Activated T-helper 2 cell treated with anti-CD3 and anti-CD28 coated beads, Interferon-gamma antibody, Interleukin-2, Interleukin-4, amounts not matched to agents 10 μg/mL and 5 μg/mL and 100 μg/mL, durations not matched to agents 14 hours and 24 hours and 36 hours (primary cell): Measurements from ENCODE around the gene CTAGE6. TPM values are rescaled to one million over a fixed set of nuclear protein-coding genes. Genes with fewer than 3 reads are reported as not detected.
"Not testable (repeated sequence)": the region's sequence is repeated elsewhere in the genome, so short reads cannot be mapped to it uniquely, and the experiment has no call there.

Experiments
- DNase-seq: peaks from one replicate; pipeline ENCODE4 v3.0.0; 2021; ENCODE audit warnings: low spot score
- H3K27ac Mint-ChIP-seq: one replicate; pipeline ENCODE4 v1.8.0; 2021; ENCODE audit warnings: mixed read lengths
- H3K27me3 Mint-ChIP-seq: one replicate; pipeline ENCODE4 v1.8.0; 2021; ENCODE audit warnings: low read depth, mixed read lengths
- H3K36me3 Mint-ChIP-seq: one replicate; pipeline ENCODE4 v1.8.0; 2021; ENCODE audit warnings: low read depth, mixed read lengths
- H3K4me1 Mint-ChIP-seq: one replicate; pipeline ENCODE4 v1.8.0; 2021; ENCODE audit warnings: low read depth, mixed read lengths
- H3K4me3 Mint-ChIP-seq: one replicate; pipeline ENCODE4 v1.8.0; 2021; ENCODE audit warnings: low read depth, mild to moderate bottlenecking, moderate library complexity, mixed read lengths
- H3K9me3 Mint-ChIP-seq: one replicate; pipeline ENCODE4 v1.8.0; 2021; ENCODE audit warnings: mixed read lengths
- intact Hi-C: fragments of 100-400 bp; cut with micrococcal nuclease; formaldehyde crosslinking; loops from one replicate; pipeline ENCODE4 v1.15.1; 2023
- total RNA-seq: library from RNA; stranded (reverse); gene quantifications from 2 replicates; pipeline ENCODE4 v1.2.3, GENCODE V29; 2022

Gene CTAGE6
- total RNA-seq, 1 donor from 2014 or later: 0.78 TPM

- peaks cover 21% of the 10 kb centered on the region for H3K36me3 Mint-ChIP-seq
- intact Hi-C loops, H3K27ac Mint-ChIP-seq, H3K27me3 Mint-ChIP-seq, H3K4me3 Mint-ChIP-seq, H3K9me3 Mint-ChIP-seq, DNase-seq: not testable (repeated sequence)
- H3K4me1 Mint-ChIP-seq: peaks cover 11% of the 10 kb centered on the region
Measured at GRCh38 chr7:143737037-143737819, 20.3 kb downstream of the CTAGE6 start.

DNA sequence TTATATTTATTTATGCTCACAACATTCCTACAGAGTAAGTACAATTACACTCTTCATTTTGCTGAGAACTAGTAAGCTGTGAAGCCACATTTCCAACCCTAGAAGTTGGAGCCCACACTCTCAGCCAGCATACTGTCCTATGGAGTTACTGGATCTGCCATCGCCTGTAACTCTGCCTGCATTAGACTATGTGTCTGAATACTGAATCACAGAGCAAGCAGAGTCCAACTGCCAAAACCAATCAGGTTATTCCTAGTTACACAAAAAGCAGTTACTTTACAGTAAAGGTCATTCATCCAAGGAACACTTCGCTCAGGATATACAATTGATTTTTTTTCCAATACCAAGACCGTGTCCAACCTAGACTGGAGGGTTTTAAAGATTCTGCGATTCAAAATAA lies 21.5 kb downstream of the CTAGE6 start:
- no peak overlapping the region for H3K27ac Mint-ChIP-seq
- H3K4me1 Mint-ChIP-seq: peaks cover 9% of the 10 kb centered on the region
- intact Hi-C loops: no loop called here
- peaks cover 23% of the 10 kb centered on the region for H3K36me3 Mint-ChIP-seq
- H3K4me3 Mint-ChIP-seq: no peak overlapping the region
- H3K27me3 Mint-ChIP-seq: no peaks in the 10 kb centered on the region
- no peaks in the 10 kb centered on the region for H3K9me3 Mint-ChIP-seq
- DNase-seq: no peak

- Mint-ChIP-seq H3K36me3 (peaks cover 43% of the 10 kb centered on the region), H3K4me1 (peaks cover 9% of the 10 kb centered on the region), H3K27ac (no peak overlapping the region), H3K9me3 (no peaks in the 10 kb centered on the region), H3K4me3 (no peak overlapping the region), H3K27me3 (no peaks in the 10 kb centered on the region)
- no peak for DNase-seq
- intact Hi-C loops: no loop called here
Measured at GRCh38 chr7:143733876-143734275, 23.6 kb downstream of the CTAGE6 start.

DNA sequence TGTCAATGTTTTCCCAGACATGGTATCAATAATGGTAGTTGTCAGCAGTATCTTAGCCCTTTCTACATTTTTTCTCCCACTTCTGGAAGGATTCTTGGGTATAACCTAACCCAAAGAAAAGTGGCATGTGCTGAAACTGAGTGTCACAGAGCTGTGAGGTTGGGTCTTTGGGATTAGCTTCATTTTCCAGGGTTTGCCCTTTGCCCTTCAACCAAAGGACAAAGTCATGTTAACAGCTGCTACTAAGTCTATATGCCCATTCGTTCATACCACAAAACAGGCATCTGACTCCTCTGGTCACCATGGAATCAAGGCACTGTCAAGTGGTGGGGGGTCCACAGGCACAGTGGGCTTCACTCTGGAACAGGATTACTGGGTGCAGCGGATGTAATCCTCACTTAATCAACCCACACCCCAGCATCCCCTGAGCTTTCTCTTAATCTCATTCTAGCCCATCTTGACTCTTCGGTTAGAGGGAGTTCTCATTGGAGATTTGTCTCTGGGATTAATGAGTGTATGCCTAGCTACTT lies 29.1 kb downstream of the CTAGE6 start:
- intact Hi-C loops: no loop called here
- Mint-ChIP-seq H3K9me3 (no peaks in the 10 kb centered on the region), H3K4me3 (no peak overlapping the region), H3K27me3 (no peaks in the 10 kb centered on the region), H3K36me3 (peaks cover 41% of the 10 kb centered on the region), H3K27ac (no peak overlapping the region), H3K4me1 (no peaks in the 10 kb centered on the region)
- DNase-seq: no peak

GRCh38 chr7:143727561-143727960 lies 29.9 kb downstream of the CTAGE6 start:
- H3K9me3 Mint-ChIP-seq, H3K4me1 Mint-ChIP-seq, intact Hi-C loops, H3K27me3 Mint-ChIP-seq, DNase-seq, H3K27ac Mint-ChIP-seq, H3K4me3 Mint-ChIP-seq: not testable (repeated sequence)
- H3K36me3 Mint-ChIP-seq: peaks cover 35% of the 10 kb centered on the region

DNA sequence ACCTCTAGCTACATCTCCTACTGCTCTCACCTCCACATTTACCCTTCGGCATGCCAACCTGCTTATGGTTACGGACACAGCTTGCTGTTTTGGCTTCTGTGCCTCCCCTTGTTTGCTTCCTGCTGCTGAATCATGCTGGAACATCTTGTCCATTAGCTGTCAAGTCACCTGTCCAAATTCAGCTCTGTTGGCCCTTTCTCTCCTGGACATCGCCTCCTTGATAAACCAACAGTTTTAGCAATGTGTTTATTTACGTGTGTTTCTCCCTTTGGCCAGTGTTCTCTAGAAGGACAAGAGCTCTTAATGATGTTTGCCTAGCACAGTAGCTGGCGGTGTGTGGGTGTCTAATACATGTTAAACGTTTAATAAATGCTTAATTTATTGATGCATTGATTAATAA lies 31.4 kb downstream of the CTAGE6 start:
- H3K27ac Mint-ChIP-seq, H3K9me3 Mint-ChIP-seq: not testable (repeated sequence)

GRCh38 chr7:143720335-143720734 lies 37.2 kb downstream of the CTAGE6 start:
- DNase-seq, H3K27me3 Mint-ChIP-seq, H3K9me3 Mint-ChIP-seq, H3K4me1 Mint-ChIP-seq, H3K36me3 Mint-ChIP-seq, intact Hi-C loops, H3K4me3 Mint-ChIP-seq, H3K27ac Mint-ChIP-seq: not testable (repeated sequence)

More for the DNA sequence above, 31.4 kb downstream of the CTAGE6 start:
- H3K36me3 Mint-ChIP-seq: peaks cover 33% of the 10 kb centered on the region
- H3K4me1 Mint-ChIP-seq, H3K4me3 Mint-ChIP-seq, H3K27me3 Mint-ChIP-seq, intact Hi-C loops, DNase-seq: not testable (repeated sequence)

GRCh38 chr7:143715543-143716193 lies 41.8 kb downstream of the CTAGE6 start:
- H3K27me3 Mint-ChIP-seq, intact Hi-C loops, H3K4me1 Mint-ChIP-seq, H3K4me3 Mint-ChIP-seq, H3K9me3 Mint-ChIP-seq, H3K36me3 Mint-ChIP-seq, DNase-seq, H3K27ac Mint-ChIP-seq: not testable (repeated sequence)

GRCh38 chr7:143714581-143715454 lies 42.7 kb downstream of the CTAGE6 start:
- H3K4me1 Mint-ChIP-seq, H3K4me3 Mint-ChIP-seq, H3K27me3 Mint-ChIP-seq, H3K27ac Mint-ChIP-seq, intact Hi-C loops, DNase-seq, H3K9me3 Mint-ChIP-seq, H3K36me3 Mint-ChIP-seq: not testable (repeated sequence)

GRCh38 chr7:143712381-143712780 lies 45.1 kb downstream of the CTAGE6 start:
- H3K4me3 Mint-ChIP-seq, DNase-seq, intact Hi-C loops, H3K36me3 Mint-ChIP-seq, H3K9me3 Mint-ChIP-seq, H3K27ac Mint-ChIP-seq, H3K27me3 Mint-ChIP-seq, H3K4me1 Mint-ChIP-seq: not testable (repeated sequence)

GRCh38 chr7:143711727-143712324 lies 45.7 kb downstream of the CTAGE6 start:
- H3K4me1 Mint-ChIP-seq, H3K27ac Mint-ChIP-seq, H3K4me3 Mint-ChIP-seq, H3K9me3 Mint-ChIP-seq, H3K36me3 Mint-ChIP-seq, H3K27me3 Mint-ChIP-seq, intact Hi-C loops, DNase-seq: not testable (repeated sequence)

- H3K27me3 Mint-ChIP-seq, H3K4me1 Mint-ChIP-seq, H3K9me3 Mint-ChIP-seq, H3K4me3 Mint-ChIP-seq, DNase-seq, intact Hi-C loops, H3K36me3 Mint-ChIP-seq, H3K27ac Mint-ChIP-seq: not testable (repeated sequence)
Measured at GRCh38 chr7:143709895-143710294, 47.6 kb downstream of the CTAGE6 start.
